ENCODE measurements around the gene KCNJ5.
A peak's percentile ranks its signal among the peaks of the same experiment; 100 is the strongest.

The KCNJ5 gene

DNA sequence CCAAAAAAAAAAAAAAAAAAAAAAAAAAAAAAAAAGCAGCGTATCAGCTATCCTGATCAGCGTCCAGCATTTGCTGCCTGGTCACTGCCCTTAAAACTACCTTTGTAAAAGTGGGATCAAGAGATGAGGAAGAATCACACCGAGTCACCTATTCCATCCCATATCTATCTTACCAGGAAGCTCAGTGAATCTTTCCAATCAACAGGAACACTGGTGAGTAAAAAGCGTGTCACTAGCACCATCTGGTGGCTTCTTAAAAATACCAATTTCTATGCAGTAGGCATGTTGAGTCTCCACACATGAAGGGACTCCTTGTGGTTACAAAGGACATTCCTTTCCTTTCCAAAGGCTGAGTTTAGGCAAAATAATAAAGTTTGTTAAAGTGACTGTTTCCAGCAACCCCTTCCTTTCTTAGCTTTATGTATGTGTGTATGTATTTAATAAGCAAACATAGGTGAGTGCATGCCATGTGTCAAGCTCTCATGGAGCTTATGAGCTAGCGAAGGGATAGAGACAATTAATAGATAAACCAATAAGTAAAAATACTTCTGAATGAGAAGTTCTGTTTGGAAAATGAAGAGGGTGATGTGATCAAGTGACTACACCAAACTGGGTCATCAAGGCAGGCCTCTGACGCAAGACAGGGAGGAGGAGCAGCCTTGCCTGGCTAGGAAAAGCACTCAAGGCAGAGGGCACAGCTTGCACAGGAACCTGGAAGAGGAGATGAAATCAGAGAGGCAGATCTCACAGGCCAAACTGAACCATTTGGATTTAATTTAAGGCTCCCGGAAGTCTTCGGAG lies 65.4 kb downstream of the KCNJ5 start:
- DNase-seq (ENCODE audit: low read depth in 2 of 2), result peak in 1 of 2 donors; percentile 6

DNA sequence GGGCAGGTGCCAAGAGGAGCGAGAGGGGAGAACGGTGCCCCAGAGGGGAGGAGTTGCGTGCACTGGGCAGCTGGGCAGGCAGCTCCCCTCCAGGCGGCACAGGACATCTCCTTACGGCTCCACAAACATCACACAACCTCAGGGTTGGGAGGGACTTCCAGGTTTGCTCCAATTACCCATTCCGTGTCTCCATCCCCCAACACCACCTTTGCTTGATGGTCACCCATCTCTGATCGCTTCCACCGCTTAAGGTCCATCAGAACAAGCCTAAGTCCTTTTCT lies 66.0 kb downstream of the KCNJ5 start:
- DNase-seq (ENCODE audit: low read depth in 2 of 2), result no peak

DNA sequence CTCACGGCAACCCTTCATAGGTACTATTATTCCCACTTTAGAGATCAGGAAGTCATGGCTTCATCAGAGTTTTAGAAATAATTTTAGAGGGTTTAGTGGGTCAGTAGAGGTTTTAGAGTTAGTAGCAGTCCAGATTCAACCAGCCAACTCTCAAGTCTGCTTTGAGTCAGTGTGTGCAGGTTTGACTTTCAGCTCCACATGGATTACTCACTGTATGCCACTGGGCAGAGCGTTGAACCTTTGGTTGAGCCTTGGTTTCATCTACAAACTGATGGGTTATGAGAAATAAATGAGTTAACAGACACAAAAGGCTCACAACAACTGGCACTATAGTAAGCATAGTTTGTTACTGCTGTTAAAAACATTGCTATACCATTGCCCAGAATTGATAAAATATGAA lies 70.5 kb downstream of the KCNJ5 start:
- DNase-seq (ENCODE audit: low read depth in 2 of 2), result no peak

DNA sequence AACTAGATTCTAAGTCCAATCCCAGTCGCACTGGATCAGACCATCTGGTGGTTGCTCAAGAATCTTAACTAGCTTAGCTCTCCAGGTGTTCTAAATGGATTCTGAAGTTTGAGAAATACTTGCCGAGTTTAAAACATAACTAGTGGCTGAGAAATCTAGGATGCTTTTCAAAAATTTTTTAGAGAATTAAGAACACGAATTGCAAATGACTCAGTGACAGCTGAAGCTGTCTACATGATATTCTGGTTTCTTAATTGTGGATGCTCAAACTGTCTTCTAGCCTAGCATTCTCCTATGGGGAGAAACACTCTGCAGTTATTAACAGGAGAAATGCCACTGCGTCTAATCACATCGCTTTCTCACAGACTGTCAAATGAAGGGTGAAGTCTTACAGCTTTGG lies 71.7 kb downstream of the KCNJ5 start:
- no peak for DNase-seq (ENCODE audit: low read depth in 2 of 2)

DNA sequence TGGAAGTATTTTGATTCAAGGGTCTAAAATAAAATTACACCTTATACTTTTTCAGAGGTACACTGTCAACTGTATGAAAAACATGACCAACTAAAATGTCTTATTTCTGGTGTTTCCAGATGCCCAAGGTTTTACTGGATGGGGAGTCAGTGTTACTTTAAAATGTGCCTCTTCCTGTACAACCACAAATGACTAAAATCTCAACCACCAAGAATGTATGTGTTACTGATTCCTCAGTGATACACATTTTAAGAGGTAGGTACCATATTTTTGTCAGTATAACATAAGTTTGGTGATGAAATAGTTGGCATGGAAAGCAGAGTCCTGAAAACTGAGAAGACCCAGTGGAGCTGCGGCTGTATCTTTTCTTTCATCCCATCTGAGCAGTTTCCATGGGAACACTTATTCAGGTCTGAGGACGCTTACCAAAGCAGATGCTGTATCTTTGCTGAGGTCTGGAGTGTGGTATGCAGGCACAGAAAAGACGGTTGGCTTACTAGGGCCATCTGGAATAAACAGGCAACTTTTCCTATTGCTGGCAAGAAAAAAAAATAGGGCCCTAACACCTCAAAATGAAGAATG lies 72.7 kb downstream of the KCNJ5 start:
- DNase-seq (ENCODE audit: low read depth in 2 of 2), result no peak

DNA sequence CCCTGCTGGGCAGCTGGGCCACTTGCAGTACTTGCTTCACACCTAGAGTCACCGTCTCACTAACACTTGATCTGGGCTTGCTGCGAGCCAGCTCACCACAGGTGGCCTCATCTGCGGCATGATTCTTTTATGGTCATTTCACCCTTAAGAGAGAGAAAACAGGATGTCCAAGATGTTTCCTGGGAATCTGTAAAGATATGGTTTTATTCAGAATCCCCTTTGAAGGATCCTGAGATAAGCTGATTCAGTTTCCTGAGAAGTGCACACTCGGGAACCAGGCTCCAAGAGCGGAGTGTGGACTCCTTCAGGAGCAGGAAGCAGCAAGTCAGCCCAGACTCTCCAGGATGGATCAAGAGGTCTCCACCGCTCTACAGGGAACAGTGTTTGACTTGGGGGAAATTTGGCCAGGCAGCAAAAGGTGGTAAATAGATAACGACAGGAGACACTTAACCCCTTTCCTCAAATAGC lies 73.3 kb downstream of the KCNJ5 start:
- no peak for DNase-seq (ENCODE audit: low read depth in 2 of 2)

DNA sequence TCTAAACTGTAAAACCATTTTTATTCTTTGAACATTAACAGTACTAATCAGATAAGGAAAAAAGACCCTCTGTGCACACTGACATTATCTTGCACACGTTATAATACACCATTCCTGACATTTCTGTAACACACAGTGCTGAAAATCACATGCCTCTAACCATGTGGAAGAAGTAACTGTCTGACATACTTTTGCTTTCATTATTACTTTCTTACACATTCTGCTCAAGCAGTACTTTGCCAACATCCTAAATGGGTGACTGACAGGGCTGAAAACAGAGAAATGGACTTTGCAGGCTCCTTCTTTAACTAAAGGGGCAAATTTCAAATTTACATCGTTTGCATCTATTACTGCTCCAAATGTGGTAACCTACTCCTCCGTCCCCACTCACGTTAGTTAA lies 74.3 kb downstream of the KCNJ5 start:
- DNase-seq (ENCODE audit: low read depth in 2 of 2), result no peak

DNA sequence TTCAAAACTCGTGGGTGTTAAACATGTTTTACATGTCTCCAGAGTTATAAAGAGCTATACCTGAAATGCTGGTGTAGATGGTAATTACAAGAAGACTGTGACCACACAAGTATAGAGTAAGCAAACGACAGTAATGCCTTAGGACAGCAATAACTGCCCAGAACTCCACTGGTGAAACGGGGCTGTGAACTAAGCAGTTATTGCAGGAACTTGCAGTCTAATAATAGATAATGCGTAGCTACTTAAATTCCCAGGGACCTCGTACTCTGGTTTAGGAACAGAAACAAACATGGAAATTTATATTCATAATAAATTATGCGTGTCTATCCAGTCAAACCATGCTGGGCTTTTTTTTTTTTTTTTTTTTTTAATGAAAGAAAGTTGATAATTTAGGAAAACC lies 76.4 kb downstream of the KCNJ5 start:
- DNase-seq (ENCODE audit: low read depth in 2 of 2), result no peak

DNA sequence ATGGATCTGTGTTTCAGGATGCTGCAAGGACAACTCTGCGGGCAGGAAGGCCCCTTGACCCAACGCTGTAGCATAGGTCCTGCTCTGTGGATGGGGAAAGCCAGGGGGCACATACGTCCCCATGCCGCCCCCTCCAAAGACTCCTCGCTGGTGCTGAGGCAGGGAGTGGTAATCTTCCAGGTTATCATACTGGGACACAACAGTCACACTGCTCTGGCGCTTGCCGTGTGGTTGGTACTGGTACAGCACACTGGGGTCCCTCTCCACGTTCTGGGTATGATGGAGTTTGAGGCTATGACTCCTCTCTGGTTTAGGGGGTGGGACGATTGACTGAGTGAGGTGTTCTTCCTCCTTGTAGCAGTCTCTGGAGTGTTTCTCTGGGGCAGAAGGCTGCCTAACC lies 77.8 kb downstream of the KCNJ5 start:
- DNase-seq (ENCODE audit: low read depth in 2 of 2), result no peak
